GM18508 (cell line): ENCODE results near the gene RCAN3.
"Not testable (repeated sequence)": the region's sequence is repeated elsewhere in the genome, so short reads cannot be mapped to it uniquely, and the experiment has no call there.

ENCODE experiments used
- ATAC-seq: cut with Tn5 transposase; IDR thresholded peaks from one replicate; pipeline ENCODE4 v1.9.1; 2021; ENCODE audit warnings: moderate number of reproducible peaks; ENCODE audit not compliant: insufficient read depth, unreplicated experiment

RCAN3 gene

GRCh38 chr1:24544239-24544638, 41.6 kb downstream of the RCAN3 start:
- ATAC-seq, result no peak

GRCh38 chr1:24545662-24546061, 43.0 kb downstream of the RCAN3 start:
- ATAC-seq, result no peak

- no peak for ATAC-seq
Measured at GRCh38 chr1:24547195-24547594, 44.6 kb downstream of the RCAN3 start.

- no peak for ATAC-seq
Measured at GRCh38 chr1:24548070-24548469, 45.4 kb downstream of the RCAN3 start.

- ATAC-seq, result not testable (repeated sequence)
Measured at GRCh38 chr1:24549210-24549609, 46.6 kb downstream of the RCAN3 start.

GRCh38 chr1:24551290-24551959, 48.8 kb downstream of the RCAN3 start:
- ATAC-seq, result no peak

GRCh38 chr1:24551960-24552571, 49.4 kb downstream of the RCAN3 start:
- no peak for ATAC-seq

- ATAC-seq, result no peak
Measured at GRCh38 chr1:24553931-24554330, 51.3 kb downstream of the RCAN3 start.

- ATAC-seq, result no peak
Measured at GRCh38 chr1:24554714-24555113, 52.1 kb downstream of the RCAN3 start.

GRCh38 chr1:24555591-24556413, 53.2 kb downstream of the RCAN3 start, which contains the start of gene NCMAP:
TSS of gene NCMAP (plus strand) at chr1:24556087. CDS start at chr1:24595431, 39,344 bp downstream.
- no peak for ATAC-seq

GRCh38 chr1:24556414-24556795, 53.8 kb downstream of the RCAN3 start:
- ATAC-seq, result no peak

GRCh38 chr1:24557220-24557619, 54.6 kb downstream of the RCAN3 start:
- ATAC-seq, result no peak

- ATAC-seq, result no peak
Measured at GRCh38 chr1:24557711-24558131, 55.1 kb downstream of the RCAN3 start.

- ATAC-seq, result no peak
Measured at GRCh38 chr1:24558455-24558854, 55.8 kb downstream of the RCAN3 start.

- ATAC-seq, result no peak
Measured at GRCh38 chr1:24558902-24559791, 56.5 kb downstream of the RCAN3 start.

- no peak for ATAC-seq
Measured at GRCh38 chr1:24560361-24560760, 57.7 kb downstream of the RCAN3 start.

GRCh38 chr1:24562625-24563024, 60.0 kb downstream of the RCAN3 start:
- no peak for ATAC-seq

- no peak for ATAC-seq
Measured at GRCh38 chr1:24564695-24565094, 62.1 kb downstream of the RCAN3 start.

GRCh38 chr1:24566236-24566867, 63.7 kb downstream of the RCAN3 start:
- ATAC-seq, result no peak
